ENCODE measurements around the gene HK3. TPM values are rescaled to one million over a fixed set of nuclear protein-coding genes. Genes with fewer than 3 reads are reported as not detected.

Gene HK3
- polyA plus RNA-seq, 2 donors = 0.49 to 1.6 TPM

DNA sequence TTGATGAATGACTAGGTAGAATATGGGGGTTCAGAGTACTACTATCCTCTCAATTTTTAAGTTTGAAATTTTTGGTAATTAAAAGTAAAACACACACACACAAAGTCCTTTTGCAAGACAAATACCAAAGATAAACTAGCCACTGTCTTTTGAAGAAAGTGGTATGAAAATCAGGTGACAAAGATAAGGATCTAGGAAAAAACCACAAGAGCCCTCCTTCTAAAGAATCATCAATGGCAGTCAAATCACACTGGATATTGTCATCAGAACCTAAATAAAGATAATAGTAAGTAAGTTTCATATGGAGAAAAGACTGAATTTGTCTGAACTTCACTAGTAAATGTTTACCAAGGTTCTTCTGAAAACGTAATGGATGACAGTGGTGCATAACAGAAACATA, 30.5 kb upstream of the HK3 start:
- Histone ChIP-seq H3K9me3 (ENCODE audit: control insufficient read depth in 2 of 2, insufficient read depth in 1 of 2, low read depth in 1 of 2, low read length in 1 of 2) (no peaks in the 10 kb centered on the region), H3K36me3 (ENCODE audit: control insufficient read depth in 2 of 2, insufficient read depth in 2 of 2, low read length in 1 of 2) (no peaks in the 10 kb centered on the region), H3K4me3 (ENCODE audit: low read depth in 1 of 2, low read length in 2 of 2) (no peak overlapping the region), H3K27me3 (ENCODE audit: control insufficient read depth in 1 of 2, insufficient read depth in 2 of 2, low read length in 2 of 2) (no peaks in the 10 kb centered on the region), H3K4me1 (ENCODE audit: control insufficient read depth in 2 of 2, insufficient read depth in 2 of 2, low read length in 1 of 2) (no peaks in the 10 kb centered on the region), H3K27ac (ENCODE audit: low read depth in 2 of 2, low read length in 1 of 2) (no peak overlapping the region)
- WGBS, 2 donors = 88 to 95% methylated on average over 1 of the region's 1 CpG

GRCh38 chr5:176927562-176927961, 28.4 kb upstream of the HK3 start:
- WGBS, 2 donors = 83 to 91% methylated on average over 3 of the region's 3 CpGs
- H3K36me3 ChIP-seq (ENCODE audit: control insufficient read depth in 2 of 2, insufficient read depth in 2 of 2, low read length in 1 of 2) = no peaks in the 10 kb centered on the region
- H3K27ac ChIP-seq (ENCODE audit: low read depth in 2 of 2, low read length in 1 of 2) = no peak overlapping the region

GRCh38 chr5:176922817-176923216, 23.7 kb upstream of the HK3 start:
- Histone ChIP-seq H3K9me3 (ENCODE audit: control insufficient read depth in 2 of 2, insufficient read depth in 1 of 2, low read depth in 1 of 2, low read length in 1 of 2) (no peaks in the 10 kb centered on the region), H3K27me3 (ENCODE audit: control insufficient read depth in 1 of 2, insufficient read depth in 2 of 2, low read length in 2 of 2) (no peaks in the 10 kb centered on the region), H3K27ac (ENCODE audit: low read depth in 2 of 2, low read length in 1 of 2) (no peak overlapping the region), H3K4me3 (ENCODE audit: low read depth in 1 of 2, low read length in 2 of 2) (no peak overlapping the region), H3K36me3 (ENCODE audit: control insufficient read depth in 2 of 2, insufficient read depth in 2 of 2, low read length in 1 of 2) (no peaks in the 10 kb centered on the region), H3K4me1 (ENCODE audit: control insufficient read depth in 2 of 2, insufficient read depth in 2 of 2, low read length in 1 of 2) (no peaks in the 10 kb centered on the region)
- 85 to 93% methylated on average over 2 of the region's 2 CpGs for WGBS, 2 donors

More at GRCh38 chr5:176927562-176927961, 28.4 kb upstream of the HK3 start:
- no peaks in the 10 kb centered on the region for H3K4me1 ChIP-seq (ENCODE audit: control insufficient read depth in 2 of 2, insufficient read depth in 2 of 2, low read length in 1 of 2)
- H3K27me3 ChIP-seq (ENCODE audit: control insufficient read depth in 1 of 2, insufficient read depth in 2 of 2, low read length in 2 of 2) = no peaks in the 10 kb centered on the region
- no peaks in the 10 kb centered on the region for H3K9me3 ChIP-seq (ENCODE audit: control insufficient read depth in 2 of 2, insufficient read depth in 1 of 2, low read depth in 1 of 2, low read length in 1 of 2)
- no peak overlapping the region for H3K4me3 ChIP-seq (ENCODE audit: low read depth in 1 of 2, low read length in 2 of 2)

DNA sequence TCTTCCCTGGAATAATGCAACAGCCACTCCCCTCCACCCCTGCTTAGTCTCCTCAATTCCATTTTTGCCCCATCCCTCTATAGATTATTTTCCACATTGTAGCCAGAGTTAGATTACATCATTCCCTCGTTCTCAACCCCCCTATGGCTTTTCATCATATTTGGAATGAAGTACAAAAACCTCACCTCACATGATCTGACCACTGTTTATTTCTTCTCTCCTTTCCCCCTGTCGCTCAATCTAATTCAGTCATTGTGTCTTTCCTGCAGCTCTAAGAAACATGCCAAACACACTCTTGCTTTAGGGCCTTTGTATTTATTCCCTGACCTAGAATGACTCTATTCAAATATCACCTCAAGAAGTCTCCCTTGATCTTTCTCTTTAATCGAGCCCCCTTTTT, 22.6 kb upstream of the HK3 start:
- no peaks in the 10 kb centered on the region for H3K27me3 ChIP-seq (ENCODE audit: control insufficient read depth in 1 of 2, insufficient read depth in 2 of 2, low read length in 2 of 2)
- H3K4me3 ChIP-seq (ENCODE audit: low read depth in 1 of 2, low read length in 2 of 2) = no peak overlapping the region
- no peak overlapping the region for H3K27ac ChIP-seq (ENCODE audit: low read depth in 2 of 2, low read length in 1 of 2)
- 82 to 84% methylated on average over 3 of the region's 3 CpGs for WGBS, 2 donors
- no peaks in the 10 kb centered on the region for H3K9me3 ChIP-seq (ENCODE audit: control insufficient read depth in 2 of 2, insufficient read depth in 1 of 2, low read depth in 1 of 2, low read length in 1 of 2)
- no peaks in the 10 kb centered on the region for H3K4me1 ChIP-seq (ENCODE audit: control insufficient read depth in 2 of 2, insufficient read depth in 2 of 2, low read length in 1 of 2)
- no peaks in the 10 kb centered on the region for H3K36me3 ChIP-seq (ENCODE audit: control insufficient read depth in 2 of 2, insufficient read depth in 2 of 2, low read length in 1 of 2)

DNA sequence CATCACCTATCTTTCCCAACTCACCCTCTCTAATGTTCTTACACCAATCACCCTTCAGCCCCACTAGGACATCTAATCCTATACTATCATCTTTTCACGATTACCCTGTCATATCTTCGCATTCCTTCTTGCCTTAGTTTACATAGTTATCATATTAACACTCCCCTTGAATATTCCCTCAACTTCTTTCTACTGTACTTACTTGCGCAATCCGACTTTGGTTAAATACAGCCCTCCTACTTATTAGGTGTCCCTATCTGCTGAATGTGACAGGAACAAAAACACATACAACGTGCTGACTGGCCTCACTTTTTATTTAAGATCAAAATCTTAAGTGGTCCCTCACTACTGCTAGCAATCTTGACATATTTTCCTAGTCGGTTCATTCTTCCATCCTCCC, 19.5 kb upstream of the HK3 start:
- Histone ChIP-seq H3K4me3 (ENCODE audit: low read depth in 1 of 2, low read length in 2 of 2) (no peak overlapping the region), H3K27ac (ENCODE audit: low read depth in 2 of 2, low read length in 1 of 2) (no peak overlapping the region), H3K9me3 (ENCODE audit: control insufficient read depth in 2 of 2, insufficient read depth in 1 of 2, low read depth in 1 of 2, low read length in 1 of 2) (no peaks in the 10 kb centered on the region), H3K36me3 (ENCODE audit: control insufficient read depth in 2 of 2, insufficient read depth in 2 of 2, low read length in 1 of 2) (peaks cover 0 to 4% of the 10 kb centered on the region in 2 donors), H3K27me3 (ENCODE audit: control insufficient read depth in 1 of 2, insufficient read depth in 2 of 2, low read length in 2 of 2) (no peaks in the 10 kb centered on the region), H3K4me1 (ENCODE audit: control insufficient read depth in 2 of 2, insufficient read depth in 2 of 2, low read length in 1 of 2) (no peaks in the 10 kb centered on the region)
- 94 to 95% methylated on average over 6 of the region's 6 CpGs for WGBS, 2 donors

DNA sequence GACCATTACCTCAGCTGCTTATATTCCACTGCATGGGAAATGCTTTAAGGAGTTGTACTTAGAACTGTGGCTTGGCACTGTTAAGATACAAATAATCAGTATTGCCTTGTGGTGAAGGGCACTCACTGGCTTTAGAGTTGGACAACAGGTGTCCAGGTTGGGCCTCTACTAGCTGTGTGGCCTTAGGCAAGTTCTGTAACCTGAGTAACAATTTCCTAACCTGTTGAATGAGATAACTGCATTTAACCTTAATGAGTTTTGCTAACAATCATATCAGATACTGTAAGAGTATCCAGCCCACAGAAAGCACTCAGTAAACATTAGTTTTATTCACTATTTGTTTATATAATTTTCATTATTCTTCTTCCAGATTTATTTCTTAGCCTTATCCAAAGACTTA, 17.2 kb upstream of the HK3 start:
- no peaks in the 10 kb centered on the region for H3K27me3 ChIP-seq (ENCODE audit: control insufficient read depth in 1 of 2, insufficient read depth in 2 of 2, low read length in 2 of 2)
- H3K4me1 ChIP-seq (ENCODE audit: control insufficient read depth in 2 of 2, insufficient read depth in 2 of 2, low read length in 1 of 2) = no peaks in the 10 kb centered on the region
- peaks cover 0 to 4% of the 10 kb centered on the region in 2 donors for H3K36me3 ChIP-seq (ENCODE audit: control insufficient read depth in 2 of 2, insufficient read depth in 2 of 2, low read length in 1 of 2)
- no peak overlapping the region for H3K27ac ChIP-seq (ENCODE audit: low read depth in 2 of 2, low read length in 1 of 2)
- H3K9me3 ChIP-seq (ENCODE audit: control insufficient read depth in 2 of 2, insufficient read depth in 1 of 2, low read depth in 1 of 2, low read length in 1 of 2) = no peaks in the 10 kb centered on the region
- H3K4me3 ChIP-seq (ENCODE audit: low read depth in 1 of 2, low read length in 2 of 2) = no peak overlapping the region

DNA sequence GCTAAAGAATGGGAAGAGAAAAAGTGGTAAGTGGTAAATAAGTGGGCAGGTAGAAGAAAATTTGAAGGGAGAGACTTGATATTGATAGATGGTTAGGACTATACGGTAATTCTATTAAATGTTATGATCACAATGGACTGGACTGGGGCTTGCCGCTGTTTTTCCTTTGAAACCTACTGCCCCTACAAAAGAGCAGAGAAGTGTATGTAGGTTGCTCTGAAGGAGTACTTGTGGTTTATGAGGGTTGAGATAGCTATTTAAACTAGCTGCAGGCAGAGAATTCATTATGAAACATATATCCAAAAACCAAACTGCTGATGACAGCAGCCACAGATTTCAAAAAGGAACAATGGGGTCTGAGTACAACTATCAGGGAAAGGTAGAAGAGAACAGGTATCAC, 16.8 kb upstream of the HK3 start:
- 76 to 96% methylated on average over 2 of the region's 2 CpGs for WGBS, 2 donors
- Histone ChIP-seq H3K9me3 (ENCODE audit: control insufficient read depth in 2 of 2, insufficient read depth in 1 of 2, low read depth in 1 of 2, low read length in 1 of 2) (no peaks in the 10 kb centered on the region), H3K36me3 (ENCODE audit: control insufficient read depth in 2 of 2, insufficient read depth in 2 of 2, low read length in 1 of 2) (peaks cover 0 to 6% of the 10 kb centered on the region in 2 donors), H3K4me1 (ENCODE audit: control insufficient read depth in 2 of 2, insufficient read depth in 2 of 2, low read length in 1 of 2) (no peaks in the 10 kb centered on the region), H3K27me3 (ENCODE audit: control insufficient read depth in 1 of 2, insufficient read depth in 2 of 2, low read length in 2 of 2) (no peaks in the 10 kb centered on the region), H3K27ac (ENCODE audit: low read depth in 2 of 2, low read length in 1 of 2) (no peak overlapping the region), H3K4me3 (ENCODE audit: low read depth in 1 of 2, low read length in 2 of 2) (no peak overlapping the region)

GRCh38 chr5:176912115-176912514, 13.0 kb upstream of the HK3 start:
- 81 to 87% methylated on average over 2 of the region's 2 CpGs for WGBS, 2 donors
- H3K36me3 ChIP-seq (ENCODE audit: control insufficient read depth in 2 of 2, insufficient read depth in 2 of 2, low read length in 1 of 2) = peaks cover under 1 to 6% of the 10 kb centered on the region in 2 donors

GRCh38 chr5:176908675-176909368, 9.7 kb upstream of the HK3 start:
- H3K27ac ChIP-seq (ENCODE audit: low read depth in 2 of 2, low read length in 1 of 2) = no peak overlapping the region
- no peaks in the 10 kb centered on the region for H3K9me3 ChIP-seq (ENCODE audit: control insufficient read depth in 2 of 2, insufficient read depth in 1 of 2, low read depth in 1 of 2, low read length in 1 of 2)
- WGBS, 2 donors = 93% methylated on average over 5 of the region's 5 CpGs
- no peaks in the 10 kb centered on the region for H3K4me1 ChIP-seq (ENCODE audit: control insufficient read depth in 2 of 2, insufficient read depth in 2 of 2, low read length in 1 of 2)
- H3K4me3 ChIP-seq (ENCODE audit: low read depth in 1 of 2, low read length in 2 of 2) = no peak overlapping the region
- peaks cover 9 to 23% of the 10 kb centered on the region in 2 donors for H3K36me3 ChIP-seq (ENCODE audit: control insufficient read depth in 2 of 2, insufficient read depth in 2 of 2, low read length in 1 of 2)
- H3K27me3 ChIP-seq (ENCODE audit: control insufficient read depth in 1 of 2, insufficient read depth in 2 of 2, low read length in 2 of 2) = no peaks in the 10 kb centered on the region

More at GRCh38 chr5:176912115-176912514, 13.0 kb upstream of the HK3 start:
- Histone ChIP-seq H3K4me1 (ENCODE audit: control insufficient read depth in 2 of 2, insufficient read depth in 2 of 2, low read length in 1 of 2) (no peaks in the 10 kb centered on the region), H3K4me3 (ENCODE audit: low read depth in 1 of 2, low read length in 2 of 2) (no peak overlapping the region), H3K27ac (ENCODE audit: low read depth in 2 of 2, low read length in 1 of 2) (no peak overlapping the region), H3K27me3 (ENCODE audit: control insufficient read depth in 1 of 2, insufficient read depth in 2 of 2, low read length in 2 of 2) (no peaks in the 10 kb centered on the region), H3K9me3 (ENCODE audit: control insufficient read depth in 2 of 2, insufficient read depth in 1 of 2, low read depth in 1 of 2, low read length in 1 of 2) (no peaks in the 10 kb centered on the region)

DNA sequence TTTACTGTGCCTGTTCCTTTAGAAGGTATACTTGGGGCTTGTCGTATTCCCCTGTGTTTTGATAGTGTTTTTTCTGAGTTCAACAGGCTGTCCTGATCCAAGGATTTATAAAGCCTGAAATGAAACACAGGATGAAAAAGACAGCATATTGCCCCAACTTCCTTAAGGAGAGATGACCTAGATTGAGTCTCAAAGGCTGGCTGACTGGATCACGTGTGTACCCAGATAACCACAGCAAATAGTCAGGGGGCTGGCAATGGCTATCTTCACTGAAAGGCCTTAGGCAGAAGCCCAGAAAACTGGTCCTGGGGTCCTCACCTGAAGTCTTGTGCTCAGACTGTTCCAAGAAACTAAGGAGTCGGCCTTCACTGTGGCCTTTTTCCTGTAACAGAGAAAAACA, 7.7 kb upstream of the HK3 start:
- Histone ChIP-seq H3K27ac (ENCODE audit: low read depth in 2 of 2, low read length in 1 of 2) (no peak overlapping the region), H3K4me1 (ENCODE audit: control insufficient read depth in 2 of 2, insufficient read depth in 2 of 2, low read length in 1 of 2) (no peaks in the 10 kb centered on the region), H3K27me3 (ENCODE audit: control insufficient read depth in 1 of 2, insufficient read depth in 2 of 2, low read length in 2 of 2) (no peaks in the 10 kb centered on the region), H3K4me3 (ENCODE audit: low read depth in 1 of 2, low read length in 2 of 2) (no peak overlapping the region), H3K9me3 (ENCODE audit: control insufficient read depth in 2 of 2, insufficient read depth in 1 of 2, low read depth in 1 of 2, low read length in 1 of 2) (no peaks in the 10 kb centered on the region), H3K36me3 (ENCODE audit: control insufficient read depth in 2 of 2, insufficient read depth in 2 of 2, low read length in 1 of 2) (peaks cover 14 to 26% of the 10 kb centered on the region in 2 donors)
- 91% methylated on average over 3 of the region's 3 CpGs for WGBS, 2 donors

Data from esophagus (tissue), 2 donors.